ENCODE results near the gene UBXN4.

- TF ChIP-seq EZH2 (IDR thresholded peaks at IDR 0.05; ENCODE audit: borderline replicate concordance, low read depth, low read length, poor library complexity, severe bottlenecking) (no peak), CTCF (conservative IDR thresholded peaks at IDR 0.05; ENCODE audit: low read depth, low read length) (no peak)
These were observed 42.8 kb upstream of the UBXN4 start for GRCh38 chr2:135698838-135699237.
